HG03520 (cell line): ENCODE measurements around the gene FGF18.
"Not testable (repeated sequence)": the region's sequence is repeated elsewhere in the genome, so short reads cannot be mapped to it uniquely, and the experiment has no call there.

ENCODE experiments used
- ATAC-seq: cut with Tn5 transposase; IDR thresholded peaks from one replicate; pipeline ENCODE4 v1.9.1; 2021; ENCODE audit warnings: mild to moderate bottlenecking, moderate library complexity; ENCODE audit not compliant: unreplicated experiment

FGF18 gene, protein sequence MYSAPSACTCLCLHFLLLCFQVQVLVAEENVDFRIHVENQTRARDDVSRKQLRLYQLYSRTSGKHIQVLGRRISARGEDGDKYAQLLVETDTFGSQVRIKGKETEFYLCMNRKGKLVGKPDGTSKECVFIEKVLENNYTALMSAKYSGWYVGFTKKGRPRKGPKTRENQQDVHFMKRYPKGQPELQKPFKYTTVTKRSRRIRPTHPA

DNA sequence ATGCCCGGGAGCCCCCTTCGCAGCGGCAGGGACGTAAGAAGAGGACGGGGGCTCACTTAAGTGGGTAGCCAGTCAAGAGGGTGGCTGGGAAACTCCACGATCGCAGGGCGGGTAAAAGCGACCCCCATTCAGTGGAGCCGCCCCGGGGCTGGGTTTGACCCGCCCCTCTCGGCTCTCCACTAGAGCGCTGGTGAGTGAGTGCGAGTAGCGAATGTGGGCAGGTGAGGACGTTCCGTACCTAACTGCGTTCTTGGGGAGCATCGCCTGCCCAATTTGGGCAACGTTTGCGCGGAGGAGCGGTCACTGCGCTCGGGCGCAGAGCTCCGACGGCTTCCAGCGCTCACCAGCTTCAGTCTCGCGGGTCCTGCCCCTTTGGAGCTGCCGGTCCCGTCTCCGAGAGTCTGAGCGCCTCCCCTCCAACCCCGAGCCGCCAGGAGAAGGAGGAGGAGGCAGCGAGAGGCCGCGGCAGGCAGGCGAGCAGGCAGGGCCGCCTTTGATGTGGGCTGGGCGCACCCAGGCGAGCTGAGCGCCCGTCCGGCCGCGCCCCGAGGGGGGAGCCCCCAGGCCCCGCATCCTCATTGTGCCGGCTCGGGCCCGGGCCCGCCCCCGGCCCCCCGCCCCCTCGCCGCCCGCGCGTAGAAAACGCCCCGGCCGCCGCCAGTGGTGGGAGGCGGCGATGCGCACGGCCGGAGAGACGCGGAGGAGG, at the start of gene FGF18:
Gene FGF18, plus strand, starts transcription at position 666 of the 706 bp plus-strand sequence. CDS start 553 bp downstream, outside the sequence.
- peak; percentile 35 for ATAC-seq

DNA sequence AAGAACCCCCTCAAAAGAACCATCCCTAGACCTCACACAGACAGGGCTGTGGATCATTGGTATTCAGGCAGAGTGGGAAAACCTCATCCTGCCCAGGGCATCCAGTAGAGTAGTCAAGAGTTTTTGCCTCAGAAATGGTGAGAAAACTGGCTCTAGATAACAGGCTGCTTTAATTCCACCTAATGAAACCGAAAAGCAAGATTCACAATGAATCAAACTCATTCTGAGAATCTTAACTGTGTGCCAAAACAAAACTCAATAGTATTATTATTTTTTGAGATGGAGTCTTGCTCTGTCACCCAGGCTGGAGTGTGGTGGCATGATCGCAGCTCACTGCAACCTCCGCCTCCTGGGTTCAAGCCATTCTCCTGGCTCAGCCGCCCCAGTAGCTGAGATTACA, 49.5 kb upstream of the FGF18 start:
- ATAC-seq = no peak

DNA sequence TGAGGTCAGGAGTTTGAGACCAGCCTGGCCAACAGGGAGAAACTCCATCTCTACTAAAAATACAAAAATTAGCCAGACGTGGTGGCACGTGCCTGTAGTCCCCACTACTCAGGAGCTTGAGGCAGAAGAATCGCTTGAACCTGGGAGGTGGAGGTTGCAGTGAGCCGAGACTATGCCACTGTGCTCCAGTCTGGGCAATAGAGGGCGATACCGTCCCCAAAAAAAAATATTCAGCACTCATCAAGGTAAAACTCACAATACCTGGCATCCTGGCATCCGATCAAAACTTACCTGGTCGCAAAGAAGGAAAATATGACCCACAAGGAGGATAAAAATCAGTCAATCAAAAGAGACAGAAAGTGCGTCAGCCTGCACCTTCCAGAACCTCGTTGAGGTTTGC, 48.6 kb upstream of the FGF18 start:
- not testable (repeated sequence) for ATAC-seq

DNA sequence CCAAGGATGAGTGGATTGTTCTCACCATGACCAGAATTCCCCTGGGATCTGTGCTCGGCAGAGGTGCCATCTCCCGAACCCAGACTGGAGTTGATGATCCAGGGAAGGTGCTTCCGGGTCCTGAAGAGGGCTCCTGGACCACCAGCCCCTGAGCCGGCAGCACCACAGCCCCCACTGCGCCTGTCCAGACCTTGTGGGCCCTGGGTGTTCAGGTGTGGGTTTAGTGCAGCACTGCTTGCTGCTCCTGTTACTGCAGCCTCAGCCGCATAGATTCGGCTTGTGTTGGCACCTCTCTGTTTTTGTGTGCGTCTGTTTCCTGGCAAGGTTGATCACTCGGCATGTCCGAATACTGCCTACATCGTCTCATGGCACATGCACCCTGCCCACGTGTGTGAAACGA, 48.1 kb upstream of the FGF18 start:
- no peak for ATAC-seq

DNA sequence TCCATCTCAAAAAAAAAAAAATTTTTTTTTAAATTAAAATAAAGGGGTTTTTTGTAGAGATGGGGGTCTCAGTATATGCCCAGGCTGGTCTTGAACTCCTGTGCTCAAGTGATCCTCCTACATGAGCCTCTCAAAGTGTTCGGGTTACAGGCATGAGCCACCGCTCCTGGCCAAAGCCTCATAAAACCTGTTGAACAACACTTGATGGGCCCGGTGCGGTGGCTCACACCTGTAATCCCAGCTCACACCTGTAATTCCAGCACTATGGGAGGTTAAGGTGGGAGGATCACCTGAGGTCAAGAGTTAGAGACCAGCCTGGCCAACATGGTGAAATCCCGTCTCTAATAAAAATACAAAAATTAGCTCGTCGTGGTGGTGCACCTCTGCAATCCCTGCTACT, 39.5 kb upstream of the FGF18 start:
- ATAC-seq = no peak

DNA sequence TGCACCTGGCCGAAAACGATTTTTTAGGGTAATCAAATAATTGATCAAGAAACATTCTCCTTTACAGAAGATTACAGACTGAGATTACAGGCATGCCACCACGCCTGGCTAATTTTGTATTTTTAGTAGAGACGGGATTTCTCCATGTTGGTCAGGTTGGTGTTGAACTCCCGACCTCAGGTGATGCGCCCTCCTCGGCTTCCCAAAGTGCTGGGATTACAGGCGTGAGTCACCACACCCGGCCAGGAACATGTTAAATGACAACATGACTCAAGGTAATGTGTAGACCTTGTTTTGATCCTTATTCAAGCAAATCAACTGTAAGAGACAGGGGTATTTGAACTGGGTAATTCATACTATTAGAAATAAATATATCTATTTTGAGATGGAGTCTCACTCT, 35.0 kb upstream of the FGF18 start:
- ATAC-seq = not testable (repeated sequence)

DNA sequence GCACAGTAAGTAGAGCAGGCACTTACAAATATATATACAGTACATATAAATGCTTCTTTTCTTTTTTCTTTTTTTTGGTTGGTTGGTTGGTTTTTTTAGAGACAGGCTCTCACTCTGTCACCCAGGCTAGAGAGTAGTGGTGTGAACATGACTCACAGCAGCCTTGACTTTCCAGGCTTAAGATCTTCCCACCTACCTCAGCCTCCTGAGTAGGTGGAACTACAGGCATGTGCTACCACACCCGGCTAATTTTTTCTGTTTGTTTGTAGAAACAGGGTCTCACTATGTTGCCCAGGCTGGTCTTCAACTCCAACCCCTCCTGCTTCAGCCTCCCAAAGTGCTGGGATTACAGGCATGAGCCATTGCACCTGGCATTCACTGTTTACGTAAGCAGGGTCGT, 34.4 kb upstream of the FGF18 start:
- ATAC-seq = not testable (repeated sequence)

DNA sequence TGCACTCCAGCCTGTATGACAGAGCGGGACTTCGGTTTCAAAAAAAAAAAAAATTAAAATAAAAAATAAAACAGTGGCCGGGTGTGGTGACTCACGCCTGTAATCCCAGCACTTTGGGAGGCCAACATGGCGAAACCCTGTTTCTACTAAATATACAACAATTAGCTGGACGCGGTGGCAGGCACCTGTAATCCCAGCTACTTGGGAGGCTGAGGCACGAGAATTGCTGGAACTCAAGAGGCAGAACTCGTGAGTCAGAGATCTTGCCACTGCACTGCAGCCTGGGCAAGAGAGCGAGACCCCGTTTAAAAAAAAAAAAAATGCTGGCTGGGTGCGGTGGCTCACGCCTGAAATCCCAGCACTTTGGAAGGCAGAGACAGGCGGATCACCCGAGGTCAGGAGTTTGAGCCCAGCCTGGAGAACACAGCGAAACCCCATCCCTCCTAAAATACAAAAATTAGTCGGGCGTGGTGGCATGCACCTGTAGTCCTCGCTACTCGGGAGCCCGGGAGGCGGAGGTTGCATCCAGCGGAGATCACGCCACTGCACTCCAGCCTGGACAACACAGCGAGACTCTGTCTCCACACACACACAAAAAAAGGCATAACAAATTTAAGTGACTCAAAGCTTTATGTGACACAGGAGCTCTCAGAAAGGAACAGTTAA, 33.3 kb upstream of the FGF18 start:
- ATAC-seq = no peak

DNA sequence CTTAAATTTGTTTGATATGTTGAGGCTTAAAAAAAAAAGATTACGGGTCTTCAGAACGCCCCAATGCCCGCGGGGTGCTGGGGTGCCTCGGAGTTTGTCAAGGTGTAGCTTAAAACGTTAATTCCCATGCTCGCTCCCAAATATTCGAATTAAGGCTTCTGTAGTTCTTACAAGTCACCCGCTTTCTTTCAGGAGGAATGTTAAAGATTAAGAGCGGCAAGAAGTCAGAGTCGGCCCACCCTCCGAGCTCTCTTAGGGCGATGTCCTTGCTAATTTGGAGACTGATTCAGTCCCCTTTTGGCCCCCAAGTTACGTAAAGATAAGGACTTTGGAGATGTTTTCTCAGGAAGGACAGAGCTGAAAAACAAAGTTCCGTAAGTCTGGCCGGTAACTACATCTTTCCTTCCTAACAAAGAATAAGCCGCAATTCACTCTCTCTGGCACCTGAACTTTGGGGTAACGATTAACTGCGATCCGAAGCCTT, 32.5 kb upstream of the FGF18 start:
- no peak for ATAC-seq

DNA sequence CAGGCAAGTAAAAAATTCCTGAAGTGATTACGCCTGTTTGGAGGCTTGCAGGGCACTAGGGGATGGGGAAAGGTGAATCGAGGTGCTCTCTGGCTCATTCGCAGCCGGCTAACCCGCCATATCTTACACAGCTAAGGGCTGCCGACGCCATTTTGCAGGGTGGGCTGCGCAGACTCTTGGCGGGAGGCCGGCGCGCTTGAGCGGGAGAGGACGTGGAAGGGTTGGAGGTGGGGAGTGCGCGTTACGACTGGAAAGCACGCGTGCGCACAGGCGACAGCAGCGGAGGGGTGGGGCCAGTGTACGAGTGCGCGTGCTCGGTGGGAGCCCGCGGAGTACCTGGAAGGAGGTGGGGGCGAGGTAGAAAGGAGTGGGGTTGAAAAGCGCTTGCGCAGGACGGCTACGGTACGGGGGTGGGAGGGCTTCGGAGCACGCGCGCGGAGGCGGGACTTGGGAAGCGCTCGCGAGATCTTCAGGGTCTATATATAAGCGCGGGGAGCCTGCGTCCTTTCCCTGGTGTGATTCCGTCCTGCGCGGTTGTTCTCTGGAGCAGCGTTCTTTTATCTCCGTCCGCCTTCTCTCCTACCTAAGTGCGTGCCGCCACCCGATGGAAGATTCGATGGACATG, 32.0 kb upstream of the FGF18 start, which contains the start of gene NPM1:
Gene NPM1, plus strand, starts transcription at position 505 of the 625 bp plus-strand sequence. Its CDS starts 100 bp downstream, at position 605.
- peak; percentile 85 for ATAC-seq

DNA sequence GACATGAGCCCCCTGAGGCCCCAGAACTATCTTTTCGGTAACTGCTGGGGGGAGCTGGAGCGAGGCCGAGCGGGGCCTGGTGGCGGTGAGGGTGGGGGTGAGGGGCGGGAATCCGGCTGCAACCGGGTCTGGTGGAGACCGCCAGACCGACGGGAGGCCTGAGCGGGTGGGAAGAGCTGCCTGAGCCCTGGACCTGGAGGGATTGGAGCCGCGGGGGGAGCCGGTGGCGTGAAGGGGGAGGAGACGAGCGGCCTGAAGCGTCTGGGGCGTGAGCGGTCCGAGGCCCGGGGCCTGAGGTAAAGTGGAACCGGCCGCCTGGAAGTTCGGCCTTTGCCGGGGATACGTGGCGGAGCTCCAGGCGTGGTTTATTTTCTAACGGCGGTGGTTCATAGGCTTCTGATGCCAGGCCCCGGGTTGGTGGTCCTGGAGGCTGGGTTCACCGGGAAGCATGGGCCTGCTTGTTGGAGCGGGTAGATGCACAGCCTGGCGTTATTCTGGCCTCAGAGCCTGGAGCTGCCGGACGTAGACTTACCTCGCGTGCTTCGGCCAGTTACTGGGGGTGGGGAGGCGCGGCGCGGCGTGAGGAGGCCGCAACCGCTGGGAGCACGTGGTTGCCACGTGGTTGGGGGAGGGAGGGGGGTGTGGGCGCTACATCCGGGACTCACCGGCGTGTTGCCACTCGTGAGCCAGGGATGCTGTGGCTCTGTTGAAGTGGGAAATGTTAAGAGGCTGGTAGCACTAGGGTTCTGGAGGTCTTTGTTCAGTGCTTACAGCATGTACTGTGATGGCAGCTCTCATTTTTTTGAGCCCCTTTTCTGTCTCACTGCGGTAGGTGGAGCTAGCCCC, 31.3 kb upstream of the FGF18 start:
- ATAC-seq = peak; percentile 27

DNA sequence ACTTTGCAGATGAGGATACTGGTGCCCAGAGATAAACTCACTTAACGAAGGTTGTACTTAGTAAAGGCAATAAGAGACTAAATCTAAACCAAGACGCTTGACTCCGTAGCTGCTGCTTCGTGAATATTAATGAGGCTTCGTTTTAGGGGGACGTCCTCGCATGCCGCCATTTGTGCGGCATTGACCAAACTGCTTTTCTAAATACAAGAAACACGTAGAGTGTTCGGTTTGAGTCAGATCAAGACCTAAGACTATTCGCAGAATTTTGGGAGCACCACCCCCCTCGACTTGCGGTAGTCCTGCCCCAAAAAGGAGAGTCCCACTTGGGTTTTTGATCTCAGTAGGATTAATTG, 30.7 kb upstream of the FGF18 start:
- ATAC-seq = no peak

DNA sequence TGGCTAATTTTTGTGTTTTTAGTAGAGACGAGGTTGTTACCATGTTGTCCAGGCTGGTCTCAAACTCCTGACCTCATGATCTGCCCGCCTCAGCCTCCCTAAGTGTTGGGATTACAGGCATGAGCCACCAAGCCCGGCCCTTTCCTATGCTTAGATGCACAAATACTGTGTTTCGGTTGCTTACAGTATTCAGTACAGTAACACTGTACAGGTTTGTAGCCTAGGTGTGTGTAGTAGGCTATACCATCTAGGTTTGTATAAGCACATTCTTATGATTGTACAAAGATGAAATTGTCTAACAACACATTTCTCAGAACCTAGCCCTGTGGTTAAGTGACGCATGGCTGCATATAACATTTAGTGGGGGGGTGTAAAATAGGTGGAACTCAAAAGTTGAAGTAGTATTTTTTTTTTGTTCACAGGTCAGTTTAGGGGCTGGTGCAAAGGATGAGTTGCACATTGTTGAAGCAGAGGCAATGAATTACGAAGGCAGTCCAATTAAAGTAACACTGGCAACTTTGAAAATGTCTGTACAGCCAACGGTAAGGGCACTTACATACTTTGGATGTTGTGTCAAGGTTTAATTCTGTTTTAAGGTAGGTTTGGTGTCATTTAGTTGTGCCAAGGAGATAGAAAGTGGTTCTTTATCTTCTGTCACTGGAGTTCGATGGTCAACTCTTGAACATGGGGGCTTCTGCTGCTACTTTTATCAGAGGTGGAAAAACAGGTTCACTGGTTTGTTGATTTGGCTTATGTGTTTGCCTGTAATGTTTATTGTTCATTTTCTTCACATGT, 28.4 kb upstream of the FGF18 start:
- no peak for ATAC-seq

DNA sequence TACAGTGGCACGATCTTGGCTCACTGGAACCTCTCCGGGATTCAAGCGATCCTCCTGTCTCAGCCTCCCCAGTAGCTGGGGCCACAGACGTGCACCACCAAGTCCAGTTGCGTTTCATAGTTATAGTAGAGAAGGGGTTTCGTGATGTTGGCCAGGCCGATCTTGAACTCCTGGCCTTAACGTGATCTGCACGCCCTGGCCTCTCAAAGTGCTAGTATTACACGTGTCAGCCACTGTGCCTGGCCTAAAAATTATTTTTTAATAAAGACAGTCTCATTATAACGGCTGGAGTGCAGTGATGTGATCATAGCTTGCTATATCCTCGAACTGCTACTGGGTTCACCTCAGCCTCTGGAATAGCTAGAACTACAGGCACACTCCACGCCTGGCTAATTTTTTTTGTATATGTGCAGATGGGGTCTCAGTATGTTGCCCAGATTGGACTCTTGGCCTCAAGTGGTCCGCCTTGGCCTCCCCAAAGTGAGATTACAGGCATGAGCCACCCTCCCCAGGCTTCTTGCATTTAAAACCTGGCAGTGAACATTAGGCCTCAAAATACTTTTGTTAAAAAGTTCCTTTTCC, 27.4 kb upstream of the FGF18 start:
- no peak for ATAC-seq

DNA sequence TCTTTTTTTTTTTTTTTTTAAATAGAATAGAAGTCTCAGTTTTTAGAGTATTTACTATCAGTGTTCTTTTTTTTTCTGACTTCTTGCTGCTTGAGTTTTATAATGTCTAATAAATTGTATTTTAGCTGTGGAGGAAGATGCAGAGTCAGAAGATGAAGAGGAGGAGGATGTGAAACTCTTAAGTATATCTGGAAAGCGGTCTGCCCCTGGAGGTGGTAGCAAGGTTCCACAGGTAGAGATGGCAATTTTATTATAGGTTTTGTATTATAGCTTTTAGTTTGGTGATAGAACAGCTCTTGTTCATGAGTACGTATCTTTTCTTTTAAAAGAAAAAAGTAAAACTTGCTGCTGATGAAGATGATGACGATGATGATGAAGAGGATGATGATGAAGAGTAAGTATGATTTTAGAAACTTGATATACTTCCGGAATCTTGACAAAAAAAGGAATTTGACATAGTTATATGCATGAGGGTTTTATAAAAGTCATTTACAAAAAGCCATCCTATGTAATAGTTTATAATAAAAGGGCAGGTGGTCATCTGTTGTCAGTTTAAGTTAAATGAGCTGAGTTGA, 26.8 kb upstream of the FGF18 start:
- ATAC-seq = no peak

DNA sequence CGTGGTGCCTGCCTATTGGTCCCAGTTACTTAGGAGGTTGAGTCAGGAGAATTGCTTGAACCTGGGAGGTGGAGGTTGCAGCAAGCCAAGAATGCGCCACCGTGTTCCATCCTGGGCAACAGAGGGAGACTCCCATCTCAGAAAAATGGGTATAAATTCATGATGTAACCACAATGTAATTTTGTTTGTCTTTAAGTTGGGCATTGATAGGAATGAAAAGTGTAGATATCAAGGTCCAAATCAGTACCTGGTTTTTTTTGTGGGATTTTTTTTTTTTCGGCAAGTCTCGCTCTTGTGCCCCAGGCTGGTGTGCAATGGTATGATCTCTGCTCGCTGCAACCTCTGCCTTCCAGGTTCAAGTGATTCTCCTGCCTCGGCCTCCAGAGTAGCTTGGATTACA, 24.4 kb upstream of the FGF18 start:
- no peak for ATAC-seq

DNA sequence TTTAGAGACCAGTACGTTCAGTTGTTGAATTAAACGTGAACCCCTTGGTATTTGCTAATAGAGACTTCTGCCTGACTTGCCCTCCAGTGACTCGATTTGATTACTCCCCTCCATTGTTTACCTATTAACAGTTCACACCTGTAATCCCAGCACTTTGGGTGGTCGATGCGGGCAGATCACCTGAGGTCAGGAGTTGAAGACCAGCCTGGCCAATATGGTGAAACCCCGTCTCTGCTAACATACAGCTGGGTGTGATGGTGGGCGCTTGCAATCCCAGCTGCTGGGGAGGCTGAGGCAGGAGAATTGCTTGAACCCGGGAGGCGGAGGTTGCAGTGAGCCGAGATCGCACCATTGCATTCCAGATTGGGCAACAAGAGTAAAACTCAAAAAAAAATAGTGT, 22.9 kb upstream of the FGF18 start:
- not testable (repeated sequence) for ATAC-seq

DNA sequence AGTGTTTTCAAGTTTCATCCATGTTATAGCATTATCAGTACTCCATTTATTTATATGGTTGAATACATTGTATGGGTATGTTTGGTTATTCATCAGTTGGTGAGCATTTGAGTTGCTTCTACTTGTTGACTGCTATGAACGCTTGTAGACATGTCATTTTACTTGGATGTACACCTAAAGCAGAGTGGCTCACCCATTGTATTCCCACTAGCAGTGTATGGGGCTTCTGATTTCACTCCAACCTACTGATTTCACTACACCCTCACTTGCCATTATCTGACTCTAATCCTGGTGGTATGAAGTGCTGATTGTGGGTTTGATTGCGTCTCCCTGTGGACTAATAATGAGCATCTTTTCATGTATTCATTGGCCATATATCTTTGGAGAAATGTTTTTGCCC, 22.3 kb upstream of the FGF18 start:
- ATAC-seq = no peak

DNA sequence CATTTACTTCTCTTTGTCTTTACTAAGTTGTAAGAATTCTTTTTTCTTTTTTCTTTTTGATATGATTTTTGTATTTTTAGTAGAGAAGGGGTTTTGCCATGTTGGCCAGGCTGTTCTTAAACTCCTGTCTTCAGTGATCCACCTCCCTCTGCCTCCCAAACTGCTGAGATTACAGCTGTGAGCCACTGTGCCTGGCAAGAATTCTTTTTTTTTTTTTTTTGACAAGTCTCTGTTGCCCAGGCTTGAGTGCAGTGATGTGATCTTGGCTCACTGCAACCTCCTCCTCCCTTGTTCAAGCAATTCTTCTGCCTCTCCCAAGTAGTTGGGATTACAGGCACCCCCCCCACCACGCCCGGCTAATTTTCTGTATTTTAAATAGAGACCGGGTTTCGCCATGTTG, 21.8 kb upstream of the FGF18 start:
- ATAC-seq = no peak
